M059J (cell line): ENCODE data around the gene SFTPB. TPM values are rescaled to one million over a fixed set of nuclear protein-coding genes. Genes with fewer than 3 reads are reported as not detected.

Experiments
- DNase-seq: peaks from one replicate; pipeline ENCODE4 v3.0.0-alpha.2; 2012; ENCODE audit warnings: low read depth
- total RNA-seq: library from RNA; depleted of rRNA; stranded (reverse); fragments of >200 nt; shearing (Covaris generic); gene quantifications from 2 replicates; pipeline ENCODE4 v1.2.3, GENCODE V29; 2014; rRNA removed

The SFTPB gene
- total RNA-seq, 1 experiment from 2014 or later, result not detected

GRCh38 chr2:85613717-85614515, 54.1 kb downstream of the SFTPB start:
- DNase-seq, result no peak

- DNase-seq, result peak; percentile 79
Observed at GRCh38 chr2:85611705-85612587, 56.1 kb downstream of the SFTPB start, which contains the start of gene C2orf68. C2orf68 (minus strand) TSS chr2:85612066; CDS start chr2:85611984, 82 bp downstream.

GRCh38 chr2:85611217-85611704, 56.7 kb downstream of the SFTPB start:
- no peak for DNase-seq

Other genes with a start within 250 kb of the SFTPB start
- not detected in 2 replicates for gene SH2D6, start 249.5 kb downstream of the SFTPB start, total RNA-seq
- 42.2 and 72.4 TPM in 2 replicates for gene MAT2A, start 129.0 kb downstream of the SFTPB start, total RNA-seq
- 21.2 and 56.2 TPM in 2 replicates for gene GGCX, start 106.7 kb downstream of the SFTPB start, total RNA-seq
- 0.27 TPM in 1 of 2 replicates, not detected in the other for gene VAMP8, start 90.6 kb downstream of the SFTPB start, total RNA-seq
- 15.1 and 22.3 TPM in 2 replicates for gene VAMP5, start 83.8 kb downstream of the SFTPB start, total RNA-seq
- 332 and 413 TPM in 2 replicates for gene RNF181, start 72.5 kb downstream of the SFTPB start, total RNA-seq
- 2.3 and 3.6 TPM in 2 replicates for gene TMEM150A, start 65.5 kb downstream of the SFTPB start, total RNA-seq
- gene C2orf68, start 56.1 kb downstream of the SFTPB start, total RNA-seq, result 11.9 and 19.1 TPM in 2 replicates
- 102 and 118 TPM in 2 replicates for gene USP39, start 52.0 kb downstream of the SFTPB start, total RNA-seq
- gene GNLY, start 26.2 kb upstream of the SFTPB start, total RNA-seq, result not detected in 2 replicates
- gene ATOH8, start 85.8 kb upstream of the SFTPB start, total RNA-seq, result 21.4 and 43.0 TPM in 2 replicates
- 21.2 and 30.7 TPM in 2 replicates for gene ST3GAL5, start 220.8 kb upstream of the SFTPB start, total RNA-seq